Uterus (tissue), 4 donors: ENCODE measurements around the gene VWCE. TPM values are rescaled to one million over a fixed set of nuclear protein-coding genes. Genes with fewer than 3 reads are reported as not detected.

Source experiments
- DNase-seq, 2 donors: peaks; one replicate each; pipeline ENCODE4 v3.0.0-alpha.2; 2019 to 2020
- H3K27ac ChIP-seq, 2 donors: fragments of 200-600 bp; sonication (generic); 1 replicate in 1 of 2; 2 replicates in 1 of 2; pipeline ENCODE4 v1.5.1; 2016 to 2018
- H3K27me3 ChIP-seq, 2 donors: fragments of 200-600 bp; sonication (generic); one replicate each; pipeline ENCODE4 v1.5.1; 2018 to 2019; ENCODE audit warnings: control low read depth in 1 of 2
- H3K36me3 ChIP-seq, 2 donors: fragments of 200-600 bp; sonication (generic); one replicate each; pipeline ENCODE4 v1.5.1; 2019; ENCODE audit warnings: control low read depth in 1 of 2
- H3K4me1 ChIP-seq, 2 donors: fragments of 200-600 bp; sonication (generic); one replicate each; pipeline ENCODE4 v1.5.1; 2018 to 2019; ENCODE audit warnings: control low read depth in 1 of 2
- H3K4me3 ChIP-seq, 2 donors: fragments of 200-600 bp; sonication (generic); 1 replicate in 1 of 2; 2 replicates in 1 of 2; pipeline ENCODE4 v1.5.1; 2018 to 2019; ENCODE audit warnings: mild to moderate bottlenecking in 1 of 2
- H3K9me3 ChIP-seq, 2 donors: fragments of 200-600 bp; sonication (generic); one replicate each; pipeline ENCODE4 v1.5.1; 2019; ENCODE audit warnings: control low read depth in 1 of 2
- POLR2A ChIP-seq, 2 donors: fragments of 450-650 bp; IDR thresholded peaks; one replicate each; pipeline ENCODE4 v1.6.1; 2016; ENCODE audit warnings: antibody characterized with exemption in 2 of 2, mild to moderate bottlenecking in 1 of 2, moderate library complexity in 1 of 2
- intact Hi-C: fragments of 100-400 bp; cut with DNase I; formaldehyde crosslinking; loops from one replicate; pipeline ENCODE4 v1.15.1; 2023; ENCODE audit warnings: low total_unique reads
- total RNA-seq, 4 donors: library from RNA; depleted of rRNA in 3 of 4; stranded (reverse); fragments of >200 nt in 3 of 4; gene quantifications; one replicate each; pipeline versions ENCODE4 v1.1.0 to v1.2.4, GENCODE V29; 2014 to 2023
- TF ChIP-seq, protein P1 (sequence below), 4 experiments: fragments of 200-600 bp in 2 of 4; fragments of 450-650 bp in 2 of 4; sonication (generic) in 2 of 4; IDR thresholded peaks; one replicate each; pipeline ENCODE4 v1.5.1; 2016 to 2019; ENCODE audit warnings: antibody characterized with exemption in 4 of 4, mild to moderate bottlenecking in 2 of 4, moderate library complexity in 1 of 4
- donor health status: DM: yes; HTN: yes; CAD: no.

The VWCE gene
- total RNA-seq, 4 donors from 2014 or later, result 0.51 to 6.5 (median 1.2) TPM

DNA sequence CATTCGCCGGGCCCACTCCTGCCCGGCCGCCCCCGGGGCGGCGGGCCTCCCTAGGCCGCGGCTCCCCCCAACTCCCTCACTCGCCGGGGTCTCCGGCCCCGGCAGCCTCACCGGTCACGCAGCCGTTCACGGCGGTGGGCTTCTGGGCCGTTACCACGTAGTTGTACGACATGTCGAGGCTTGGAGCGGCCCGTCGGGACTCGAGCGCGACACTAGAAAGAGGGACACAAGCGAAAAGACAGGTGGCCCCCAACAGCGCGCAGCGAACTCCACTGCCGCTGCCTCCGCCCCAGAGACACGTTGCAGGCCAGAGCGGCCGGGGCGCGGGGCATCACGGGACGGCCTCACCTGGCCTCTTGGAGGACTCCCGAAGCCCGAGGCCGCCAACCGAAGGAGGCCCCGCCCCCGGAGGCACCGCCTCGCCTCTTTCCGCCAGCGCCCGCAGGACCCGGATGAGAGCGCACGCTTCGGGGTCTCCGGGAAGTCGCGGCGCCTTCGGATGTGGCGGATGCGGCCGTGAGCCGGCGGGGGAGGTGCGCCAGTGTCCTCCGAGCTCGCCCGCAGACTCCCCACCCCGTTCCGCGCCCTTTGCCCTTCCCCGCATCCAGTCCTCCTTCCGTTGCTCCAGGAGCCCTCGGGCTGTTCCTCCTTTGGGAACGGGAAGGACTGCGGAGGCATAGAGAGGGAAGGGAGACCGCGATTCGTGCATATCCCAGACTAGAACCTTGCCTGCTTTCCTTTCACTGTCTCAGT lies 37.9 kb upstream of the VWCE start, which contains the start of the genes DDB1 and TKFC:
TSS of gene DDB1 (minus strand) at position 309 of the 753 bp plus-strand sequence. CDS start at position 172, 137 bp downstream.
TSS of gene TKFC (plus strand) at position 432 of the 753 bp plus-strand sequence. CDS start 1,501 bp downstream, outside the sequence.
- Histone ChIP-seq H3K4me1 (peaks cover 0 to 21% of the 10 kb centered on the region in 2 donors), H3K27ac (peak within 1 kb of the TSS; percentile 86 to 93), H3K9me3 (no peaks in the 10 kb centered on the region), H3K36me3 (no peaks in the 10 kb centered on the region), H3K27me3 (no peaks in the 10 kb centered on the region), H3K4me3 (peak within 1 kb of the TSS; percentile 67 to 92)
- peak; percentile 94 to 96 for DNase-seq
- TF ChIP-seq, protein P1, sequence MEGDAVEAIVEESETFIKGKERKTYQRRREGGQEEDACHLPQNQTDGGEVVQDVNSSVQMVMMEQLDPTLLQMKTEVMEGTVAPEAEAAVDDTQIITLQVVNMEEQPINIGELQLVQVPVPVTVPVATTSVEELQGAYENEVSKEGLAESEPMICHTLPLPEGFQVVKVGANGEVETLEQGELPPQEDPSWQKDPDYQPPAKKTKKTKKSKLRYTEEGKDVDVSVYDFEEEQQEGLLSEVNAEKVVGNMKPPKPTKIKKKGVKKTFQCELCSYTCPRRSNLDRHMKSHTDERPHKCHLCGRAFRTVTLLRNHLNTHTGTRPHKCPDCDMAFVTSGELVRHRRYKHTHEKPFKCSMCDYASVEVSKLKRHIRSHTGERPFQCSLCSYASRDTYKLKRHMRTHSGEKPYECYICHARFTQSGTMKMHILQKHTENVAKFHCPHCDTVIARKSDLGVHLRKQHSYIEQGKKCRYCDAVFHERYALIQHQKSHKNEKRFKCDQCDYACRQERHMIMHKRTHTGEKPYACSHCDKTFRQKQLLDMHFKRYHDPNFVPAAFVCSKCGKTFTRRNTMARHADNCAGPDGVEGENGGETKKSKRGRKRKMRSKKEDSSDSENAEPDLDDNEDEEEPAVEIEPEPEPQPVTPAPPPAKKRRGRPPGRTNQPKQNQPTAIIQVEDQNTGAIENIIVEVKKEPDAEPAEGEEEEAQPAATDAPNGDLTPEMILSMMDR (IDR thresholded peaks at IDR 0.05), result peak in 2 of 4 experiments; percentile 21 to 34
- TF ChIP-seq POLR2A (IDR thresholded peaks at IDR 0.05), result peak; percentile 82 to 87
- intact Hi-C loops, result no loop called here

DNA sequence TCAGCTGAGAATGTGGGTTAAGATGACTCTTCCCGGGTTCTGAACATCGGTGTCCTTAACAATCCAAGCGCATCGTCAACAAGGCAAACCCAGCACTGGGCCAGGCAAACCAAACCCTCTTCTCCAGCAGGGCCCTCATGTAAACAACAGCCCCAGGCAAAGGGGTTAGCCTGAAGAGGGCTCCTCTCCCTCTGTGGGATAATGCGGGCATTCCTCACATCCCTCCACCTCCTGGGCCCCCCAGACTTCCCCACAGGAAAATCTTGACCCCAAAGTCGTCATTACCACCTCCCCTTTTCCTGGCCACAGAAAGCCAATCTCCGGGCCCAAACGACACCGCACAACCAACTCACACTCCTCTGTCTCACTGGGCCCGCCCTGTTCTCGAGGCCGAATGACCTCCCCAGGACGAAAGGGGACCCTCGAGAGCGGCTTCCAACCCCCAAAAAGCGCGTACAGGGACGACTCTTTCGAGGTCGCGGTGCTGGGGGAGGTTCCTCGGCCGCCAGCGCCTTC lies 37.2 kb upstream of the VWCE start:
- no peaks in the 10 kb centered on the region for H3K36me3 ChIP-seq
- intact Hi-C loops, result no loop called here
- H3K27me3 ChIP-seq, result no peaks in the 10 kb centered on the region
- TF ChIP-seq, protein P1 (IDR thresholded peaks at IDR 0.05), result no peak
- TF ChIP-seq POLR2A (IDR thresholded peaks at IDR 0.05), result no peak
- H3K4me3 ChIP-seq, result peak overlapping the region; percentile 67 to 92
- H3K27ac ChIP-seq, result peak overlapping the region; percentile 86 to 93
- no peak for DNase-seq
- H3K9me3 ChIP-seq, result no peaks in the 10 kb centered on the region
- H3K4me1 ChIP-seq, result peaks cover 0 to 21% of the 10 kb centered on the region in 2 donors

- peak overlapping the region in 1 of 2 donors; percentile 86 for H3K27ac ChIP-seq
Measured at GRCh38 chr11:61331651-61332050, 36.5 kb upstream of the VWCE start.

GRCh38 chr11:61329871-61330270 lies 34.8 kb upstream of the VWCE start:
- no peaks in the 10 kb centered on the region for H3K36me3 ChIP-seq
- DNase-seq, result no peak
- H3K27me3 ChIP-seq, result no peaks in the 10 kb centered on the region
- H3K4me1 ChIP-seq, result peaks cover 0 to 12% of the 10 kb centered on the region in 2 donors
- H3K4me3 ChIP-seq, result no peak overlapping the region
- TF ChIP-seq POLR2A (IDR thresholded peaks at IDR 0.05), result no peak
- TF ChIP-seq, protein P1 (IDR thresholded peaks at IDR 0.05), result no peak
- H3K9me3 ChIP-seq, result no peaks in the 10 kb centered on the region
- H3K27ac ChIP-seq, result no peak overlapping the region
- intact Hi-C loops, result no loop called here

More at GRCh38 chr11:61331651-61332050, 36.5 kb upstream of the VWCE start:
- intact Hi-C loops, result no loop called here
- H3K27me3 ChIP-seq, result no peaks in the 10 kb centered on the region
- peak overlapping the region; percentile 67 to 92 for H3K4me3 ChIP-seq
- H3K36me3 ChIP-seq, result no peaks in the 10 kb centered on the region
- peaks cover 0 to 21% of the 10 kb centered on the region in 2 donors for H3K4me1 ChIP-seq
- no peak for TF ChIP-seq POLR2A (IDR thresholded peaks at IDR 0.05)
- TF ChIP-seq, protein P1 (IDR thresholded peaks at IDR 0.05), result no peak
- no peak for DNase-seq
- H3K9me3 ChIP-seq, result no peaks in the 10 kb centered on the region

- no peak for DNase-seq
- intact Hi-C loops, result no loop called here
Measured at GRCh38 chr11:61328351-61328750, 33.2 kb upstream of the VWCE start.

More at GRCh38 chr11:61328351-61328750, 33.2 kb upstream of the VWCE start:
- no peaks in the 10 kb centered on the region for H3K36me3 ChIP-seq
- no peak overlapping the region for H3K4me3 ChIP-seq
- H3K27me3 ChIP-seq, result no peaks in the 10 kb centered on the region
- peaks cover 0 to 5% of the 10 kb centered on the region in 2 donors for H3K4me1 ChIP-seq
- no peak overlapping the region for H3K27ac ChIP-seq
- H3K9me3 ChIP-seq, result no peaks in the 10 kb centered on the region
- TF ChIP-seq, protein P1 (IDR thresholded peaks at IDR 0.05), result no peak
- no peak for TF ChIP-seq POLR2A (IDR thresholded peaks at IDR 0.05)
